Rectal smooth muscle tissue (tissue), 1 donor: Measurements from ENCODE around the gene BACE2.
"Not testable (repeated sequence)": the region's sequence is repeated elsewhere in the genome, so short reads cannot be mapped to it uniquely, and the experiment has no call there.

Experiments
- H3K27ac ChIP-seq: one replicate; pipeline ENCODE4 v1.7.0; 2013; ENCODE audit warnings: low read depth, low read length, inconsistent platforms
- H3K27me3 ChIP-seq: one replicate; pipeline ENCODE4 v1.7.0; 2013; ENCODE audit warnings: low read length; ENCODE audit not compliant: control insufficient read depth, insufficient read depth
- H3K36me3 ChIP-seq: one replicate; pipeline ENCODE4 v1.7.0; 2013; ENCODE audit warnings: low read length; ENCODE audit not compliant: control insufficient read depth, insufficient read depth
- H3K4me1 ChIP-seq: one replicate; pipeline ENCODE4 v1.7.0; 2013; ENCODE audit warnings: low read length; ENCODE audit not compliant: control insufficient read depth, insufficient read depth
- H3K4me3 ChIP-seq: one replicate; pipeline ENCODE4 v1.7.0; 2013; ENCODE audit warnings: low read length
- H3K9ac ChIP-seq: one replicate; pipeline ENCODE4 v1.7.0; 2013; ENCODE audit warnings: low read length

Gene BACE2

GRCh38 chr21:41170859-41171609 is 3.1 kb downstream of the BACE2 start:
- Histone ChIP-seq H3K4me1 (peaks cover 5% of the 10 kb centered on the region), H3K36me3 (no peaks in the 10 kb centered on the region), H3K4me3 (no peak overlapping the region), H3K27ac (peak overlapping the region; percentile 56), H3K27me3 (no peaks in the 10 kb centered on the region), H3K9ac (no peak overlapping the region)

- no peaks in the 10 kb centered on the region for H3K36me3 ChIP-seq
- H3K27me3 ChIP-seq = no peaks in the 10 kb centered on the region
- no peak overlapping the region for H3K27ac ChIP-seq
- no peak overlapping the region for H3K9ac ChIP-seq
- no peak overlapping the region for H3K4me3 ChIP-seq
- H3K4me1 ChIP-seq = peaks cover 9% of the 10 kb centered on the region
Observed at GRCh38 chr21:41175080-41175479, 7.1 kb downstream of the BACE2 start.

DNA sequence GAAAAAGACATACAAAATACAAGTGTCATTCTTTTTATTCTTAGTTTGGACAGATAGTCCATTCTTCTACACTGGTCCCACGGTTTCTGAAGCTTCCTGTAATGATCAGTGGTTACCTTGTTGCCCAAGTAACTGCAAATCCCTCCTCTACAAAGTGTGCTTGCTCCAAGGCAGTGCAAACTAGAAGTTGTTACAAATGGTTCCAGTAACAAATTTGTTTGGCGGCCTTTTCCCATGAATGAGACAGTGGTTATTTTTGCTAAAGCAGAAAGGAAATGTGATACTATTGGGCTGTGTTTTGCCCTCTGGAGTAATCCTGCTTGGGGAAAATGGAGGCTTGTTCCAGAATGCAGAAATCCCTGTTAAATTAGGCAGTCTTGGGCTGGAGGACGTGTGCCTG is 8.9 kb downstream of the BACE2 start:
- H3K36me3 ChIP-seq = no peaks in the 10 kb centered on the region
- no peaks in the 10 kb centered on the region for H3K27me3 ChIP-seq
- H3K27ac ChIP-seq = no peak overlapping the region
- peaks cover 9% of the 10 kb centered on the region for H3K4me1 ChIP-seq
- no peak overlapping the region for H3K4me3 ChIP-seq
- H3K9ac ChIP-seq = no peak overlapping the region

DNA sequence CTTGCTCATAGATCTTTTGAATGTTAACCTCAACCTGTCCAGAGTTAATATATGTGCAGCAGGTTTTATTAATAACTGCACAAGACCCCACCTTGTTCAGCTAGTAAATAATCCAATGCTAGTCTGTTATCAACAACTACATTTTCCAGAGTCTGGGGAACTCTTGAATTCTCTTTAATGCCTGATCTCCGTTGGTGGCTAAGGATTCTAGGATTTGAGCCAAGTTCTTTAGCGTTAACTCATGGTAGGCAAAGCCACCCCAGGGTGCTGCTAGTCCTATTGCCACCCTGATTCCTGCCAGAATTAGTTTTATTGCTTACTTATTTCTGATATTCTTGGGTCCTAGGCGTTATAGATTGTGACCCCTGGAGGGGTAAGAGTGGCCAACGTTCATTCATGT is 12.8 kb downstream of the BACE2 start:
- Histone ChIP-seq H3K4me3 (no peak overlapping the region), H3K27me3 (no peaks in the 10 kb centered on the region), H3K36me3 (no peaks in the 10 kb centered on the region), H3K9ac (no peak overlapping the region), H3K27ac (no peak overlapping the region), H3K4me1 (peaks cover 9% of the 10 kb centered on the region)

DNA sequence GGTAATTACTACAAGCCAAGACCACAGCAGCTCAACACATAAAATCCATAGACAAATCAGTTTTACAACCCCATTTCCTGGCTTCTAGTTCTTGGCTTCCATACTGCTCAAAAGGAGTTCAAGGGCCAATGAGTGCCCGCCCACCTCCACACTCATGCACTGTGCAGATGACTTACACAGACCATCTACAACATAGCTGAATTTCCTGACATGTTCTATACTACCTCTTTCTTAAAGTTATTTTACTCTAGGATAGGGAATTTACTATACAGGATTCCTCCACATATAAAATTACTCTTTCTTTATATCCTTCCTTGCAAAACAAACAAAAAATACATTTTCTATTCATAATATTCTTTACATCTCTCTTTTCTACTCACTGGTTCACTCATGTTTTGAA is 14.6 kb downstream of the BACE2 start:
- Histone ChIP-seq H3K4me1 (peaks cover 9% of the 10 kb centered on the region), H3K27me3 (no peaks in the 10 kb centered on the region), H3K9ac (no peak overlapping the region), H3K4me3 (no peak overlapping the region), H3K27ac (no peak overlapping the region), H3K36me3 (no peaks in the 10 kb centered on the region)

DNA sequence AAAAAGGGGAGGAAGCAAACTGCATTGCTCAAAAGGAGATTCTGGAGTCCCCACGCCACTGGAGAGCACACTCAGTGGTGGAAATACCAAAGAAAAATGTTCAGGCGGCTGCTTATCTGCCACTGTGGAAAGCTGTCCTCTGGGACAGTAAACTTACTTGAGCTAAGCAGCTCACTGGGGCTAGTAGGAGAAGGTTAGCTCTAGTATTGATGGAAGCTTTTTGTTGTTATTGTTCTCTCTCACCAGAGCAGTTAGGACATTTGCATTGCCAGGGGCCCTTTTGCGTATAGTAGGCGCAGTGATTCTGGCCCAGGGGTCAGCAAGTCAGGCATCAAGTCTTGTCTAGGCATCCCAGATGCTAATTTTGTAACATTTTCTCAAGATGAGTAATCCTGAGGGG is 15.6 kb downstream of the BACE2 start:
- Histone ChIP-seq H3K27me3 (no peaks in the 10 kb centered on the region), H3K4me1 (peaks cover 9% of the 10 kb centered on the region), H3K9ac (no peak overlapping the region), H3K36me3 (no peaks in the 10 kb centered on the region), H3K4me3 (no peak overlapping the region), H3K27ac (no peak overlapping the region)

DNA sequence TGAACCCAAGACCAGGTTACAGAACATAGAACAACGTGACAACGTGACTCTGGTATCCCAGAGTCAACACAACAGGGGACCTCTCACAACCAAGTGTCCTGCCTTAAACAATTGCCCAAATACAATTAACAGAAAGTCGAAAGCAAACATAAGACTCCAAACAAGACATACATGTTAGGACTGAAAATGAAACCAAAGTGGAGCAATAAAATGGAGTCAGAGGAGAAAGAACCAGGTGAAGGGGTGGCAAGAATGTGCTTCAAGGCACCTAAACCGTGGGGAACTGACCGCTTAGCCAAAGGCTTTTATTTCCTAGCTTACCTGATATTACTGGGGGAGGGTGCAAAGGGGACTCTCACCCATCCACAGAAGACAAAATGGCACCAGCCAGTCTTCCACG is 17.8 kb downstream of the BACE2 start:
- Histone ChIP-seq H3K4me3 (no peak overlapping the region), H3K27ac (no peak overlapping the region), H3K9ac (no peak overlapping the region), H3K4me1 (no peaks in the 10 kb centered on the region), H3K27me3 (no peaks in the 10 kb centered on the region), H3K36me3 (no peaks in the 10 kb centered on the region)

- Histone ChIP-seq H3K4me3 (no peak overlapping the region), H3K4me1 (no peaks in the 10 kb centered on the region), H3K9ac (no peak overlapping the region), H3K27me3 (no peaks in the 10 kb centered on the region), H3K27ac (no peak overlapping the region), H3K36me3 (no peaks in the 10 kb centered on the region)
Observed at GRCh38 chr21:41186755-41187536, 19.0 kb downstream of the BACE2 start.

DNA sequence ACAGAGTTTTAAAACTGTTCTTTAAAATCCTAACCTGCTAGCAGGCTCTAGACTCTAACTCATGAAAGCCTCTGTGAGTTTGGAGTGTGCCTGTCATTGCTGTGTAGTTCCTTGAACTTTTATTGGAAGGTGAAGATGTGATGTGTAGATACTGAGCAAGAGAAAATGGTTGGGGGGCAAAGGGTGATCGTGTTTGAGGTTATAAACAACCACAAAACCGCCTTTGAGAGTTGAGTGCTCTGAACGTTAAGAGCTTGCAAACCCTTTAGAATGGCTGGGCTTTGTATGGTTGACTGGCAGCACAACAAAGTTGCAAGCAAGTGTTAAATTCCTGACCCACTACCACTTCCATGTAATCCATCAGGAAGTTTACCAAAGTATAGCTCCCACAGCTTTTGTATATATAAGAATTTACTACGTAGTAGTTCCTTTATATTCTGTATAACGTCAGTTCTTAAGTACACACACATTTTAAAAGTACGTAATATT is 19.6 kb downstream of the BACE2 start:
- Histone ChIP-seq H3K9ac (no peak overlapping the region), H3K4me1 (no peaks in the 10 kb centered on the region), H3K27me3 (no peaks in the 10 kb centered on the region), H3K36me3 (no peaks in the 10 kb centered on the region), H3K4me3 (no peak overlapping the region), H3K27ac (no peak overlapping the region)

DNA sequence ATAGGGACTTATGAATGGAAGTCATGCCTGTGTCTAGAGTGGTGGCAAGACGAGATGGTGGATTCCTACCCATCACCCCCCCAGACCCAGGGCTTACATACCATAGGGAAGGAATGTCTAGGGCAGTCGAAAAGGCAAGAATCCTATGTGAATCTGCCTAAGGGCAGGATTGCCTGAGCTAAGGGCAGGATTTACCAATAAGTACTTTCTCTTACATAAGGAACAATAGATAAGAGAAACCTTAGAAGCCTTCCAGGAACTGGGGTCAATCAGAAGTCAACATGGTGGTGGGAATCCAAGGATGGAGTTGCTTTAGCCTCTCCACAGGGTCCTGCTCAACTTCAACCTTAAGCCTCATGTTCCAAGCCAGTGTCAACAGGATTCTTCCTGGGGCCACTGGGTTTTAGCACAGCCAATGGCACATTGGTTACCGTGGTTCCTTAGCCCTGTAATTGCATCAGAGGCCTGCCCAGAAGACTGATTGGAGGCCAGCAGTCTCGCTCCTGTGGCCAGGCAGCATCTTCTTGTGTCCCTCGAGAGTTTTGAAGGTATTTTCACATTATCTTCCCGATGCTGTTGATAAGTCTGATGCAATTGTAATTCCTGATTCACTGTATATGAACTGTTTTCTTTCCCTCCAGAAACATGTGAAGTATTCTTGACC is 20.7 kb downstream of the BACE2 start:
- H3K4me1 ChIP-seq = no peaks in the 10 kb centered on the region
- no peak overlapping the region for H3K27ac ChIP-seq
- no peaks in the 10 kb centered on the region for H3K36me3 ChIP-seq
- H3K27me3 ChIP-seq = no peaks in the 10 kb centered on the region
- no peak overlapping the region for H3K9ac ChIP-seq
- H3K4me3 ChIP-seq = no peak overlapping the region

GRCh38 chr21:41189150-41189745 is 21.3 kb downstream of the BACE2 start:
- Histone ChIP-seq H3K36me3 (no peaks in the 10 kb centered on the region), H3K4me3 (no peak overlapping the region), H3K4me1 (no peaks in the 10 kb centered on the region), H3K9ac (no peak overlapping the region), H3K27me3 (no peaks in the 10 kb centered on the region), H3K27ac (no peak overlapping the region)

GRCh38 chr21:41192552-41192951 is 24.6 kb downstream of the BACE2 start:
- H3K36me3 ChIP-seq, H3K27me3 ChIP-seq, H3K9ac ChIP-seq, H3K27ac ChIP-seq, H3K4me3 ChIP-seq, H3K4me1 ChIP-seq: not testable (repeated sequence)
